ENCODE data around the gene NLK. TPM values are rescaled to one million over a fixed set of nuclear protein-coding genes. Genes with fewer than 3 reads are reported as not detected.

NLK gene
- total and polyA plus RNA-seq, 12 donors: 5.2 to 27.3 (median 20.7) TPM

GRCh38 chr17:28219771-28220170 is 177.3 kb downstream of the NLK start:
- Histone ChIP-seq H3K4me1 (no peaks in the 10 kb centered on the region), H3K27ac (no peak overlapping the region), H3K9me3 (no peaks in the 10 kb centered on the region), H3K4me3 (no peak overlapping the region), H3K36me3 (no peaks in the 10 kb centered on the region), H3K27me3 (no peaks in the 10 kb centered on the region)
- no peak for DNase-seq
- intact Hi-C loops (cut with DNase I): no loop called here
- no peak for TF ChIP-seq CTCF (IDR thresholded peaks at IDR 0.05)
- WGBS, 2 donors: 93 to 96% methylated on average over 7 of the region's 7 CpGs
- ATAC-seq: no peak

- TF ChIP-seq CTCF (IDR thresholded peaks at IDR 0.05): no peak
- Histone ChIP-seq H3K36me3 (no peaks in the 10 kb centered on the region), H3K9me3 (no peaks in the 10 kb centered on the region), H3K27me3 (peaks cover 0 to 9% (median 4%) of the 10 kb centered on the region in 7 donors), H3K4me3 (no peak overlapping the region), H3K27ac (no peak overlapping the region), H3K4me1 (no peaks in the 10 kb centered on the region)
- intact Hi-C loops (cut with DNase I): no loop called here
- ATAC-seq (no peak), DNase-seq (no peak)
- 90 to 92% methylated on average over 4 of the region's 4 CpGs for WGBS, 2 donors
These were observed 179.4 kb downstream of the NLK start for GRCh38 chr17:28221751-28222414.

GRCh38 chr17:28225271-28225670 is 182.8 kb downstream of the NLK start:
- H3K27ac ChIP-seq: no peak overlapping the region
- H3K36me3 ChIP-seq: no peaks in the 10 kb centered on the region
- peaks cover 0 to 13% (median 12%) of the 10 kb centered on the region in 9 donors for H3K4me1 ChIP-seq
- peak; percentile 29 to 46 for DNase-seq
- no peak overlapping the region for H3K4me3 ChIP-seq
- peak in 6 of 8 donors; percentile 30 to 75 (median 62) for ATAC-seq
- intact Hi-C loops (cut with DNase I): no loop called here
- TF ChIP-seq CTCF (IDR thresholded peaks at IDR 0.05): no peak
- no peaks in the 10 kb centered on the region for H3K9me3 ChIP-seq
- 76 to 79% methylated on average over 3 of the region's 3 CpGs for WGBS, 2 donors
- H3K27me3 ChIP-seq: peaks cover 13 to 41% (median 36%) of the 10 kb centered on the region in 7 donors

- H3K27me3 ChIP-seq: peaks cover 13 to 46% (median 37%) of the 10 kb centered on the region in 7 donors
These were observed 183.4 kb downstream of the NLK start for GRCh38 chr17:28225867-28226266.

More at GRCh38 chr17:28225867-28226266, 183.4 kb downstream of the NLK start:
- no peak for ATAC-seq
- Histone ChIP-seq H3K4me3 (no peak overlapping the region), H3K27ac (no peak overlapping the region), H3K4me1 (peaks cover 0 to 13% (median 12%) of the 10 kb centered on the region in 9 donors), H3K36me3 (no peaks in the 10 kb centered on the region), H3K9me3 (no peaks in the 10 kb centered on the region)
- no peak for TF ChIP-seq CTCF (IDR thresholded peaks at IDR 0.05)
- no peak for DNase-seq
- 63 to 77% methylated on average over 1 of the region's 1 CpG for WGBS, 2 donors
- intact Hi-C loops (cut with DNase I): no loop called here
